T-helper 2 cell treated with Interferon-gamma antibody and Interleukin-4, amounts not matched to agents 100 ng/mL and 5 ng/mL, for 36 hours (primary cell): ENCODE data around the gene PTP4A2. TPM values are rescaled to one million over a fixed set of nuclear protein-coding genes. Genes with fewer than 3 reads are reported as not detected.

Experiments
- intact Hi-C: fragments of 100-400 bp; cut with micrococcal nuclease; formaldehyde crosslinking; loops from one replicate; pipeline ENCODE4 v1.15.1; 2023
- total RNA-seq: library from RNA; stranded (reverse); gene quantifications from 2 replicates; pipeline ENCODE4 v1.2.3, GENCODE V29; 2022

PTP4A2 gene
- total RNA-seq = 540 and 560 TPM in 2 replicates

GRCh38 chr1:31938184-31938975, at the start of gene PTP4A2:
Gene PTP4A2 (minus strand): TSS chr1:31938368. CDS start chr1:31919065, 19,303 bp downstream.
- intact Hi-C loops = loop anchor here (2.0 to 10.0 kb wide), 2 partner anchors 134 to 316 kb away; partner anchors contain the start of genes LCK and TMEM39B

DNA sequence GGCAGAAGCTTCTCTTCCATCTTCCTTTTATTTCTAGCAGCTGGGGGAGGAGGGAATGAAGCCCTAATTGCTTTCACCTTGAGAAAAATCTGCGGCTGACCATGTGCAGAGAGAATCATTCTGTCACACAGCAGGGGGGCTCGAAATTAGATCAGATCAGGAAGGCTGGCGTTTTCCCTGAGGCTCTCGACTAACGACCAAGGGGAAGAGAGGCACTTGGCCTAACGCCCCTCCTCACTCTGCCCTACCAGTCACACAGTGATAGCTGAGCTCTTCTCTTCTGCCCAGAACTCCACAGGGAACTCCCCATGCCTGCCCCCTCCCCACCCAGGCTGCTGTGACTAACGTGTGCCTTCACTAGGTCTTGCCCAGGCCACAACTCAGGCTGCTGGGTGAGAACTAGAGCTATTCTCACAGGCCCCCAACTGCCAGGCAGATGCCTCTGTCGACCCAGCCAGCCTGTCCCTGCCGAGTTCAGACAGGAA, 49.0 kb upstream of the PTP4A2 start:
- intact Hi-C loops = no loop called here

DNA sequence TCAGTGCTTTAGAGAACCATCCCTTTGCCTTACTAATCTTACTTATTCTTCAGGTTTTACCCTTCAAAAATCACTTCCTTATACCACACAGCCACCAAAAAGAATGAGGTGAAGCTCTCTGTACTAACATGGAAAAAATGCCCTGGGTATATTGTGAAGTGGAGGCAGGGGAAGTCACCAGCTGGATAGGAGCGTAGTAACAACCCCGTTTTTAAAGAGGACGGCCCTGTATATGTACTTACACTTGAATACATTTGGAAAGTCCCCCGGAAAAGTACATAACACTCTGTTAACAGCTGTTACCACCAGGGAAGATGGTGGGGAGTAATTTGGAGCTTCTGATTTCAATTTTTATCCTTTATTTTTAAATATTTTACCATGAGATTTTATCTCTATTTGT, 47.3 kb upstream of the PTP4A2 start:
- intact Hi-C loops = no loop called here

DNA sequence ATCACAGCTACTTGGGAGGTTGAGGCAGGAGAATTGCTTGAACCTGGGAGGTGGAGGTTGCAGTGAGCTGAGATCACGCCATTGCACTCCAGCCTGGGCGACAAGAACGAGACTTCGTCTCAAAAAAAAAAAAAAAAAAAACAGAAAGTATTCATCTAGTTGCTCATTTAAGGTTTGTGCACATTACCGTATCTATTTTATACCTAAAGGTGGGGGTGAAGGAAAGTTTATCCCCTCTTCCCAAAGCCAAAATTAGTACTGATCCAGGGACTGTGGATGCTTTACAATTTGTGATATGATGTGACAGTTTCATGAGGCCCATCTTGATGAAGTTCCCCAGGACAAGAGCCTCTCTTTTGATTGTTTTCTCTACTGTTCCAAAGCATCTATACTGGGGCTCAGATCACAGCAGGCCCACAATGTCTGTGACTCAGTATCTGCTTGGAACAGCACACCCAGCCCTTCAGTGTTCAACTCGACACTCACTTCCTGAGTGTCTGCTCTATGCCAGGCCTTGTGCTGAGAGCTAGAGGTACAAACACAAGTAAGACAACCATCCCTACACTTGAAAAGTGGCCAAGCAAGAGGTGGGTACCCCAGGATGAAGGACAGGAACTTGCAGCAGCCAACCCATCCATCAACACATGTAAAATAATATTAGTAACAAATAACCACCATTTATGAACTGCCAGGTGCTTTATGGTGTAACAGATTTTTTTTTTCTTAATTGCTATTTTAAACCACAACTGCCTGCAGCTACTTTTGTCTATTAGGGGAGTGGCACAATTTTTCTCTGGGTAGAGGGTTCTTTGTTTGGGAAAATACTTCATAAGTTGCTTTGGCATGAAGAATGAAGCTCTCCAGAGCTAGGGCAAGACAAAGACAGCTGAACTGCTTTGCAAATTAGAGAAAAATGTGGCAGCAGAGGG, 46.5 kb upstream of the PTP4A2 start:
- intact Hi-C loops = no loop called here

DNA sequence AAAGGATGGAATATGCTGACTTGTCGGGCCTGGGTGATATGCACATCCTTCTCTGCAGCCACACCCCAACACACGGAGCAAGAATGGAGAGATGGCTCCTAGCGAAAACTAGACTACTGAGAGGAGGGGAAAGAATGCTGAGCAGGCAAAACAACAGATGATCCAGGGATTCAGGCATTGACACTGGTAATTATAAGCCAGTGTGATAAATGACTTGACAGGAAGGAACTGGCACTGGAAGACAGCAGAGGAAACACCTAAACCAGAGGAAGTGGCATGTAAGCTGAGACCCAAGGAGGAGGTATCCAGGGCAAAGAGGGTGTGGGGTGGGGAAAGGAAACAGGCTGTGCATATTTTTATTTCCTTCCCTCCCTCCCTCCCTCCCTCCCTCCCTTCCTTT, 43.8 kb upstream of the PTP4A2 start:
- intact Hi-C loops = no loop called here

- intact Hi-C loops = no loop called here
Observed at GRCh38 chr1:31981456-31981839, 43.3 kb upstream of the PTP4A2 start.

DNA sequence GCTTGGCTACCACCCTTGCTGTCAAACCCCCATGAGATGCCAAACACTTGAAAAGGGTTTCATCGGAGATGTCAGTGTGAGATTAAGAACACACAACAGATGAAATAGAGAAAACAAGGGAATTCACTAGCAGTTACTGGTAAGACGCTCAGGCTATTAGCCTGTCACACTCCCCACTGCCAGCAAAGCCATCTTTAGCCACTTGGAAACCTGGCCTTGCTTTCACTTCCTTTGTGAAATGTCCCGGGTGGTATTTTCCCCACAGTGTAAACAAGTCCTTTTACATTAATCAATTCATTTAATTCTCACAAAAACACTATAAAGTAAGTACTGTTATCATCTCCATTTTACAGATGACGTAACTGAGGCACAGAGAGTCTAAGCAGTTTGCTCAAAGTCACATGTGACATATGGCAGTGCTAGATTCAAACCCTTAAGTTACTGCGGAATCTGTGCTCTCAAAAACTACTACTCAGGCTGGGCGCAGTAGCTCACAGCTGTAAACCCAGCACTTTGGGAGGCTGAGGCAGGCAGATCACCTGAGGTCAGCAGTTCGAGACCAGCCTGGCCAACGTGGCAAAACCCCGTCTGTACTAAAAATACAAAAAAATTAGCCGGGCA, 42.8 kb upstream of the PTP4A2 start:
- intact Hi-C loops = no loop called here

DNA sequence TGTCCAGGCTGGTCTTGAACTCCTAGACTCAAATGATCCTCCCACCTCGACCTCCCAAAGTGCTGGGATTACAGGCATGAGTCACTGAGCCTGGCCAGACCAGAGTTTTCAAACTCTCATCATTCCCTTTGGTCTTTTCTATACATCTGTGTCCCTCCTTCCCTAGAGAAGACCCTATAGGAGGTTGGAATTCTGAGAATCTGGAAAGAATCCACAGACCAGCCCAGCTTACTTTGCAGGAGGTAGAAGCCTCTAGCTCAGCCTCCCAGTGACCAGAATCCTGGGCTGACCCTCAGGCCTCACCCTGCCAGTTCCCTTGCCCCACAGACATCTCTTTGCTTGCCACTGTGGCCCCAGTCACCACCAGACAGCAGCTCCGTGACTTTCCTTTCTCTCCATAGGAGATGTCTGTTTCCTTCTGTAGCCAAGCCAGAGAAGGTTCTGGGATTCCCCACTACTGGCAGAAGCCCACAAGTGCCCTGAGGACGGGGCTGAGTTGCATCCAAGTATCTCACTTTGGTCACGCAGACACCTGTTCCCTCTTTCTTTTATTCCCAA, 40.8 kb upstream of the PTP4A2 start:
- intact Hi-C loops = no loop called here

- intact Hi-C loops = no loop called here
Observed at GRCh38 chr1:31977385-31978131, 39.4 kb upstream of the PTP4A2 start.

- intact Hi-C loops = no loop called here
Observed at GRCh38 chr1:31976401-31976800, 38.2 kb upstream of the PTP4A2 start.

GRCh38 chr1:31970873-31971272, 32.7 kb upstream of the PTP4A2 start:
- intact Hi-C loops = no loop called here

GRCh38 chr1:31961536-31961935, 23.4 kb upstream of the PTP4A2 start:
- intact Hi-C loops = loop anchor here (5.0 kb wide), 3 partner anchors 34 to 299 kb away; partner anchors contain the start of gene ADGRB2

- intact Hi-C loops = loop anchor here (5.0 kb wide), 3 partner anchors 32 to 297 kb away; partner anchors contain the start of gene ADGRB2
Observed at GRCh38 chr1:31959521-31960340, 21.6 kb upstream of the PTP4A2 start.

DNA sequence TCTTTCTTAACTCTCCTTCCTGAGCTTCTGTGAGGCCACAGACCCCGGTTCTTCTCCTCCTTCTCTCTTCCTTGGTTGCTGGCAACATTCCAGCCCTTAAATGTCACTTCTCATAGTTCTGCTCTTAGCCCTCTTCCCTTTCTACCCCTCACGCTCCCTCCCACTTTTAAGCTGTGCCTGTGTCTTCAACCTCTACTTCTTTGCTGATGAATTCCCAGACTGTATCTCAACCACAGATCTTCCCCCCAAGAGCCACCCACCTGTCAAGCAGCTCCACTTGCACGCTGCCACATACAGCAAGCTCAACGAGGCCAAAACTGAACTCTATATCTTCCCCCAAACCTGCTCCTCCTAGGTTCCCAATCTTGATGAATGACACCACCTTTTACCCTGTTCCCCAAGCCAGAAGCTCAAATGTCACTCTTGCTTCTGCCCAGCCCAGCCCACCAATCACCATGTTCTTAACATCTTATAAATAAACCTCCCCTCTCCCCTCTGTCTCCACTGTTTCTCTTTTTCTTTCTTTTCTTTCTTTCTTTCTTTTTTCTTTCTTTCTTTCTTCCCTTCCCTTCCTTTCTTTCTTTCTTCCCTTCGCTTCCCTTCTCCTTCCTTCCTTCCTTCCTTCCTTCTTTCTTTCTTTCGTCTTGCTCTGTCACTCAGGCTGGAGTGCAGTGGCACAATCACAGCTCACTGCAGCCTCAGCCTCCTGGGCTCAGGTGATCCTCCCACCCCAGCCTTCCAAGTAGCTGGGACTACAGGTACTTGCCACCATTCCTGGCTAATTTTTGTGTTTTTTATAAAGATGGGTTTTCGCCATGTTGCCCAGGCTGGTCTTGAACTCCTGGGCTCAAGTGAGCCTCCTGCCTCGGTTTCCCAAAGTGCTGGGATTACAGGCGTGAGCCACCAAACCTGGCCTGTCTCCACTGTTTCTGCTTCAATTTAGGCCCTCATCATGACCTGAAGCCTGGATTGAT, 19.8 kb upstream of the PTP4A2 start:
- intact Hi-C loops = no loop called here

DNA sequence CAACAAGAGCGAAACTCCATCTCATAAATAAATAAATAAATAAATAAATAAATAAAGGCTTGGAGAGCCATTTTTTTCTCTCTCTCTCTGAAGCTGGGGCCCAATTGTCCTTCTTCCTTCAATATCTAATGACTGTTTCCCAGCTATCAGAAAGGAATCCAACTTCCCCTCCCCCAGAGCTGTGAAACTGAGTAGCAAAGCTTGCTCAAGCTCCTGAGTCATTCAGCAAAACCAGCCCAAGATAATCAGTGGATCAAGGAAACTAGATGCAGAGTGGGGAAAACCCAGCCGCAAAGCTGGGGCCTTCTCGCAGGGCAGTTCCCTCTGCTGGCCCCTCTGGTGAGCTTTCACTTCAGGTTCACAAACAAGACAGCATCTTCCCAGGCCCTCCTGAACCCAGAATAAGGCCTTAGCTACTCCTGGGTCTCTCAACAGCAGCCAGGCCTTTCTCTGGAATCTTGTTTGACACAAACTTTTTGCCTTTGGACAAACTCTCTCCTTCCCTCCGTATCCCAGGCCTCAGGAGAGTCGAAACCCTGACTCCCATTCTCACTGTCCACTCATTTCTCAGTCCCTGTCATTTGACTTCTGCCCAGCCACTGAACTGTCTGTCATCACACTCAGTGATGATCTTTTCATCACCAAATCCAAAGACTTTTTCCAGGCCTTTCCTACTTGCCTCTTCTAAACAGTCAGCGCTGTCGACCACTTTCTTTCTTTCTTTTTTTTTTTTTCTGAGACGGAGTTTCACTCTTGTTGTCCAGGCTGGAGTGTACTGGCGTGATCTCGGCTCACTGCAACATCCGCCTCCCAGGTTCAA, 18.0 kb upstream of the PTP4A2 start:
- intact Hi-C loops = loop anchor here (1.0 kb wide), 2 partner anchors 12 to 16 kb away; no protein-coding TSS in a partner anchor

GRCh38 chr1:31954607-31955283, 16.6 kb upstream of the PTP4A2 start:
- intact Hi-C loops = no loop called here

DNA sequence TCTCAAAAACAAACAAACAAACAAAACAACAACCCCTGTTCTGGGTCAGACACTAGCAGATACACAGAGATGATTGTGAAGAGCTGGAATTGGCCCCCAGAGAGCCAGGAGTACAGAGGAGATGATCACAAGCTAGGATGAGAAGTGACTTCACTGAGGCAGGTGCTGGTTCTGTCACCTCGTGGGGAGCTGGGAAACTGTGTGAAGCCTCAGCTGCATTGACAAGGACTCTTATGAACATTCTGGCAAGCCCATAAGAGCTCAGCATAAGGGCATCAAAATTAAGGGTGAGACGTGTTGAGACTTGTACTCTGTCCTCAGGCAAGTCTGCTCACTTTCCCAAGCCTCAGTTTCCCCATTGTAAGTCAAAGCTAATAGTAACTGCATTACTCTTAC, 14.7 kb upstream of the PTP4A2 start:
- intact Hi-C loops = no loop called here
